OCI-LY3 (cell line): Measurements from ENCODE around the gene LRTM2.

ENCODE experiments used
- H2AFZ ChIP-seq: fragments of 200-600, 300-600 bp; shearing (Covaris generic); 2 replicates; pipeline ENCODE4 v1.6.0; 2014; ENCODE audit warnings: antibody characterized with exemption, low read depth, low read length
- H3K27ac ChIP-seq: fragments of 200-600, 300-600 bp; sonication (generic); 2 replicates; pipeline ENCODE4 v1.5.1; 2014; ENCODE audit warnings: mild to moderate bottlenecking, low read length, moderate library complexity, mixed read lengths
- H3K27me3 ChIP-seq: fragments of 200-600, 300-600 bp; sonication (generic); 2 replicates; pipeline ENCODE4 v1.6.1; 2014; ENCODE audit warnings: low read depth, low read length, mixed read lengths
- H3K36me3 ChIP-seq: fragments of 200-600, 300-600 bp; sonication (generic); replicated peaks from 2 replicates; pipeline ENCODE3; 2014; ENCODE audit warnings: low read depth, low read length, mixed read lengths
- H3K4me1 ChIP-seq: fragments of 300-600, 200-600 bp; sonication (generic); 2 replicates; pipeline ENCODE4 v1.6.1; 2014; ENCODE audit warnings: low read length, mixed read lengths
- H3K4me2 ChIP-seq: fragments of 200-600, 300-600 bp; sonication (generic); 2 replicates; pipeline ENCODE4 v1.6.1; 2014; ENCODE audit warnings: low read length, mixed read lengths
- H3K4me3 ChIP-seq: fragments of 300-600, 200-600 bp; sonication (generic); 2 replicates; pipeline ENCODE4 v1.5.1; 2014; ENCODE audit warnings: antibody characterized with exemption, mild to moderate bottlenecking, low read length, moderate library complexity
- H3K79me2 ChIP-seq: fragments of 300-600, 200-600 bp; shearing (Covaris generic); 2 replicates; pipeline ENCODE4 v1.6.1; 2014; ENCODE audit warnings: mild to moderate bottlenecking, low read length, mixed read lengths
- H3K9ac ChIP-seq: fragments of 300-600, 200-600 bp; shearing (Covaris generic); 2 replicates; pipeline ENCODE4 v1.6.0; 2014; ENCODE audit warnings: mild to moderate bottlenecking, low read length, moderate library complexity
- H3K9me3 ChIP-seq: fragments of 200-600, 300-600 bp; shearing (Covaris generic); 2 replicates; pipeline ENCODE4 v1.6.1; 2014; ENCODE audit warnings: low read length, mixed read lengths; ENCODE audit not compliant: insufficient read depth
- H4K20me1 ChIP-seq: fragments of 200-600, 300-600 bp; sonication (generic); 2 replicates; pipeline ENCODE4 v1.6.1; 2016; ENCODE audit warnings: low read length, mixed read lengths; ENCODE audit not compliant: insufficient read depth
- CTCF ChIP-seq: fragments of 200-600, 300-600 bp; sonication (generic); IDR thresholded peaks from 2 replicates; pipeline ENCODE4 v1.5.1; 2014; ENCODE audit warnings: antibody characterized with exemption, low read length, low read depth
- EZH2phosphoT487 ChIP-seq: fragments of 200-600 bp; shearing (Covaris generic); IDR thresholded peaks from 2 replicates; pipeline ENCODE4 v1.6.1; 2018; ENCODE audit warnings: antibody characterized with exemption, mixed run types, low read depth

The LRTM2 gene

GRCh38 chr12:1864867-1865266 lies 44.5 kb downstream of the LRTM2 start:
- Histone ChIP-seq H3K27me3 (peaks cover 15% of the 10 kb centered on the region), H4K20me1 (no peaks in the 10 kb centered on the region), H3K79me2 (no peaks in the 10 kb centered on the region), H3K4me1 (peaks cover 8% of the 10 kb centered on the region; the same call in 1 of the 2 replicates), H3K4me2 (no peak overlapping the region), H3K36me3 (no peaks in the 10 kb centered on the region), H3K4me3 (no peak overlapping the region), H3K9ac (no peak overlapping the region), H2AFZ (no peak overlapping the region), H3K9me3 (no peaks in the 10 kb centered on the region), H3K27ac (no peak overlapping the region)
- no peak for TF ChIP-seq CTCF
- no peak for TF ChIP-seq EZH2phosphoT487

GRCh38 chr12:1865284-1865866 lies 45.0 kb downstream of the LRTM2 start:
- H3K9ac ChIP-seq = no peak overlapping the region
- H3K27ac ChIP-seq = no peak overlapping the region
- no peak overlapping the region for H3K4me2 ChIP-seq
- no peaks in the 10 kb centered on the region for H3K79me2 ChIP-seq
- H3K4me1 ChIP-seq = peaks cover 8% of the 10 kb centered on the region; the same call in 1 of the 2 replicates
- TF ChIP-seq EZH2phosphoT487 = no peak
- H2AFZ ChIP-seq = no peak overlapping the region
- no peaks in the 10 kb centered on the region for H4K20me1 ChIP-seq
- H3K4me3 ChIP-seq = no peak overlapping the region
- no peaks in the 10 kb centered on the region for H3K9me3 ChIP-seq
- H3K27me3 ChIP-seq = peaks cover 15% of the 10 kb centered on the region
- H3K36me3 ChIP-seq = no peaks in the 10 kb centered on the region

- no peaks in the 10 kb centered on the region for H3K9me3 ChIP-seq
- H2AFZ ChIP-seq = no peak overlapping the region
- TF ChIP-seq CTCF = no peak
- no peaks in the 10 kb centered on the region for H3K36me3 ChIP-seq
- no peak overlapping the region for H3K27ac ChIP-seq
- peaks cover 8% of the 10 kb centered on the region for H3K4me1 ChIP-seq
- no peak overlapping the region for H3K4me3 ChIP-seq
- peaks cover 12% of the 10 kb centered on the region for H3K27me3 ChIP-seq
- no peaks in the 10 kb centered on the region for H3K79me2 ChIP-seq
- H3K9ac ChIP-seq = no peak overlapping the region
- H4K20me1 ChIP-seq = no peaks in the 10 kb centered on the region
- H3K4me2 ChIP-seq = no peak overlapping the region
Measured at GRCh38 chr12:1869145-1869544, 48.8 kb downstream of the LRTM2 start.

GRCh38 chr12:1870086-1870485 lies 49.7 kb downstream of the LRTM2 start:
- Histone ChIP-seq H3K9me3 (no peaks in the 10 kb centered on the region), H3K27ac (no peak overlapping the region), H3K4me3 (no peak overlapping the region), H3K4me2 (no peak overlapping the region), H4K20me1 (no peaks in the 10 kb centered on the region), H3K36me3 (no peaks in the 10 kb centered on the region), H2AFZ (no peak overlapping the region), H3K79me2 (no peaks in the 10 kb centered on the region), H3K9ac (no peak overlapping the region), H3K27me3 (peaks cover 13% of the 10 kb centered on the region), H3K4me1 (peaks cover 8% of the 10 kb centered on the region)
- TF ChIP-seq EZH2phosphoT487 (no peak), CTCF (no peak)
